HG02571 (cell line): Measurements from ENCODE around the gene TOGARAM2.

Source experiments
- ATAC-seq: cut with Tn5 transposase; IDR thresholded peaks from one replicate; pipeline ENCODE4 v1.9.1; 2021; ENCODE audit warnings: mild to moderate bottlenecking, moderate library complexity; ENCODE audit not compliant: unreplicated experiment

TOGARAM2 gene

GRCh38 chr2:29016504-29016903 lies 35.4 kb downstream of the TOGARAM2 start:
- ATAC-seq = no peak

- ATAC-seq = no peak
These were observed 36.8 kb downstream of the TOGARAM2 start for GRCh38 chr2:29017716-29018435.

- ATAC-seq = no peak
These were observed 40.8 kb downstream of the TOGARAM2 start for GRCh38 chr2:29021886-29022285.

- ATAC-seq = no peak
These were observed 41.6 kb downstream of the TOGARAM2 start for GRCh38 chr2:29022679-29023078.

DNA sequence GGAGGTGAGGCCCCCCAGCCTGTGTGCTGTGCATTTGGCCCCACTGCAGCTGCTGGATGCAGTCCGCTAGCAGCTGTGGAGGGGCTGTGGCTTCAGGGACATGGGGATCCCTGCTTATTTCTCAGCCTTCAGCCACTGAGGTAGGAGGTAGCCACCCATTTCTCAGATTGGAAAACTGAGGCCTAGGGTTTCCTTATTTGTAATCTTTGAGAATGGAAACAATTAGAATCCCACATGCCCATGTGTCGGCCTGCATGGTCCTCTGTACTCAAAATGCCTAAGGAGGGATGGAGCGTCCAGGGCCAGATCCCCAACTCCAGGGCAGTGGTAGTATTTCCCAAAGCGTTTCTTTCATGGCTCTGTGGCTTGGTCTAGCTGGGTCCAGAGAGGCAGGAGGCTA lies 42.1 kb downstream of the TOGARAM2 start:
- ATAC-seq = no peak

DNA sequence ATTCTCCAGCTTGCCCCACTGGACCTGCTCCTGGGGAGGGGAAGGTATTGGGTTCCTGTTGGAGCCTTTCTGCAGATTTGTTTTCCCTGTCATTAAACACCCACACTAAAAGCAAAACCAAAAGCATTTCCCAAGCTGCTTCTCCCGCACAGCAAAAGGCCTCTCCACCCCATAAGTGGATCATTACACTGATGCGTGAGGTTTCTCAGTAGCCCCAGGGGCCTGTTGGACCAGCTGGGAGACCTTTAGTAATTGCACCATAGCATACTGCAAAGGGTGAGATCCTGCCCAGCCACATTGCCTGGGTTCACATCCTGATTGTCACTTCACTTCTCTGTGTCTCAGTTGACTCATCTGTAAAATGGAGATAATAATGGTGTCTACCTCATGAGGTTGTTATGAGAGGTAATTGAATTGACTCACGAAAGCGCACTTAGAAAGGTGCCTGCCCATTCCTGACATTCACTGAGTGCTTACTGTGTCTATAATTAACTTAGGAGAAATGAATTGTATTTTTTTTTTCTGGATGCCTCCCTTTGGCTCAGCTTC lies 43.9 kb downstream of the TOGARAM2 start:
- ATAC-seq = no peak

DNA sequence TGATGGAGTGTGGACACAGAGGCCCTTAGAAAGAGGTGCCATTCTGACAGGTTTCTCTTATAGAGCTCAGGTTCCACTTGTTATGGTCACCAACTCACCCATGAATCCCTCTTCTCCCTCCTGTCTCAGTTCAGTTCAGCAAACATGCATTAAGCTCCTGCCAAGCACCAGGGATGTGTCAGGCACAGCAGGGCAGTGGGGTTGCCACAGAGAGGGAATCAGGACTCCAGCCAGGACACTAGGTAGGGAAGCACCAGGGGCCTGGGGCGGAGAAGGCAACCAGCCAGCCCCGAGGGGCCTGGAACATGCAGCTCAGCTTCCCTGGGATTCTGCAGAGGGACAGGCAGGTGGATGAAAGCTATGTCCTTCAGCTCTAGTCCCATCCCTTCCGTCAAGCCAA lies 44.6 kb downstream of the TOGARAM2 start:
- ATAC-seq = no peak

- no peak for ATAC-seq
These were observed 49.9 kb downstream of the TOGARAM2 start for GRCh38 chr2:29031046-29031445.

- no peak for ATAC-seq
These were observed 51.1 kb downstream of the TOGARAM2 start for GRCh38 chr2:29032189-29032588.

GRCh38 chr2:29033172-29033571 lies 52.1 kb downstream of the TOGARAM2 start:
- ATAC-seq = no peak

DNA sequence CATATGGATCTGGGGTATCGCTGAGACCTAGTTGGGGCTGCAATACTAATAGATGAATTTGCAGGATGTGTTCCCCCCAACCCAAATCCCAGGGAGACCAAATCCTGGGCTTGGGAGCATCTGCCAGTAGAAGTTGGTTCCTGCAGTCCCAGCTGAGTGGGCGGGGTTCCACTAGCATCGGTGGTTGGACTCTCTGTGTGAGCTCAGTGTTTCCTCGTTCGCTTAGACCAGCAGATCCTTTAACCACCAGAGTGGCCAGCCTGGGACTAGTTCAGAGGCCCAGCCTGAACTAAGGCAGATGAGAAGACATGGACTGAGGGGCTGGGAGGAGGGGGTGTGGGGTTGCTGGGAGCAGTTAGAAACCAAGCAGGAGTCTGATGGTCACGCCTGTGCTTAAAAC lies 52.6 kb downstream of the TOGARAM2 start:
- no peak for ATAC-seq

DNA sequence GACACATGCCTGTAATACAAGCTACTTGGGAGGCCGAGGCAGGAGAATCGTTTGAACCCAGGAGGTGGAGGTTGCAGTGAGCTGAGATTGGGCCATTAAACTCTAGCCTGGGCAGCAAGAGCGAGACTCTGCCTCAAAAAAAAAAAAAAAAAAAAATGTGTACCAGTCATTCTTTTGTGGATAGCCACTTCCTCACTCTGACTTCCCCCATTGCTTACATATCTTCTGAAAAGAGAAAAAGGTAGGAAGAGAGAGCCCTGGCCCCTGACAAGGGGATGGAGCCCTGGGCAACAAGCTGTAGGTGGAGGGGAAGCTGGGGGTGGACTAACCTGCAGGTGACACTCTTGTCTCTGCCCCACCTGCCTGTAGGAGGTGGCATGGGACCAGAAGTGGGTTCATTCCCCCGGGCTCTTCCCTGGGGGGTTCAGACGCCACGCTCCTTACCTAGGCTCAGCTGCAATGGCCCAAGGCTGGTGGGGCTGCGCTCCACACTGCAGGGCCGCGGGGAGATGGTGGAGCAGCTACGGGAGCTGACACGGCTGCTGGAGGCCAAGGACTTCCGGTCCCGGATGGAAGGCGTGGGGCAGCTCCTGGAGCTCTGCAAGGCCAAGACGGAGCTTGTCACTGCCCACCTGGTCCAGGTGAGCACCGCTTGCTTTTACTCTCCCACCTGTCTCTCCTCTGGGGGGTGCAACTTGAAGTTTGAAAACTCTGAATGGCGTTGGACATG lies 54.1 kb downstream of the TOGARAM2 start:
- no peak for ATAC-seq

- no peak for ATAC-seq
These were observed 58.8 kb downstream of the TOGARAM2 start for GRCh38 chr2:29039718-29040480.

GRCh38 chr2:29040552-29040951 lies 59.5 kb downstream of the TOGARAM2 start:
- ATAC-seq = no peak

GRCh38 chr2:29041161-29041660 lies 60.1 kb downstream of the TOGARAM2 start:
- no peak for ATAC-seq

DNA sequence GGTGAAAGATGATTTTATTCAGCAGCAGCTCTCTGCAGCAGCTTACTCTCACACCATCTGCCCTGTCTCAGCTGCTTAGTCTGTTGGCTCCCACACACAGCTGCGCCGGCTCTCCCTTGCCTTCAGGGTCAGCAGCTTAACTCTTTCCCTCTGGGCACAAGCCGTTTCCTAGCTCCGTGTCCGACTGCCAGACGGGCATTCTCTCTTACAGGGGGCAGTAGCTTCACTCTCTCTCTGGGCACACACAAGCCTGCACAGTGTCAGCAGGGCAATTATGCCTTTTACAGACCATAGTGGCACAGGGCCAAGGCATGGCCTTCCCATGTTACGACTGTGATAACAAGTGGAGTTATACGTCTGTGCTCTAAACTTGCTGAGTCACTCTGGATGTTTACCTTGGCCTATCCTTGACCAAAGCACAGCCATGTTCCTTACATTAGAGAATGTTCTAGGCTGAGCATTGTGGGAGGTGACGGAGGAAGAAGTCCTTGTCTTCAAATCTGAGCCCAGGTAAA lies 61.5 kb downstream of the TOGARAM2 start:
- no peak for ATAC-seq

DNA sequence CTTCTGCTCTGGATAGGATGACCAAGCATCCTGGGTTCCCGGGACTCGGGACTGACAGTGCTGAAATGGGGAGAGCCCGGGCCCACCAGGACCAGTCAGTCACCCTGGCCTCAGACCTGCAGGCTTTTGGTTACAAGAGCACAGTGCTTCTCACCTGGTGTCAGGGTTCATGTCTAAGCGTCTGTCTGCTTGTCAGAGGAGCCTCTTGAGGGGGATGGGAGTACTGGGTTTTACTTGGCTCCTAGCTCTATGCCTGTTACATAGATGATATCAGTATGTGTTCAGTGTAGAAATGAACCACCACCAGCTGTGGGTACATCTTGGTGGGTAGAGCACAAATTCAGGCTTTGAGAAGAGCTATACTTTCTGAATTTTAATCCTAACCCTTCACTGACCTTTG lies 63.4 kb downstream of the TOGARAM2 start:
- no peak for ATAC-seq

DNA sequence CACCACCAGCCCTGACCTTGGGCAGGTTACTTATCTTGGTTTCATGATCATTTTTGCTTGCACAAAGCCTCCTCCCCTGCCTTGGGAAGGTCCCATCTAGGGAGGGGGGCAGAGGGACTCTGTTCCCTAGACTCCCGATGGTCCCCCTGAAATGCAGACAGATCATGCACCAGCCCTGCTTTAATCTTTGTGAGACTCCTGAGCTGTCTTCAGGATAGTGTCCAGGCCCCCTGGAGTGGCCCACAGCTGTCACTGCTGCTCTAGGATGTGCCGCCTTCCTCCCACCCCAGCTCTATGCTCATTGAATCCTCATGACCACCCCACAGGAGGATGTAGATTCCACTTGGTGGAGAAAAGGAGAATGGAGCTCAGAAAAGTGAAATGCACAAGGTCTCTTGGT lies 65.2 kb downstream of the TOGARAM2 start:
- no peak for ATAC-seq

- ATAC-seq = no peak
These were observed 66.2 kb downstream of the TOGARAM2 start for GRCh38 chr2:29047083-29047845.

DNA sequence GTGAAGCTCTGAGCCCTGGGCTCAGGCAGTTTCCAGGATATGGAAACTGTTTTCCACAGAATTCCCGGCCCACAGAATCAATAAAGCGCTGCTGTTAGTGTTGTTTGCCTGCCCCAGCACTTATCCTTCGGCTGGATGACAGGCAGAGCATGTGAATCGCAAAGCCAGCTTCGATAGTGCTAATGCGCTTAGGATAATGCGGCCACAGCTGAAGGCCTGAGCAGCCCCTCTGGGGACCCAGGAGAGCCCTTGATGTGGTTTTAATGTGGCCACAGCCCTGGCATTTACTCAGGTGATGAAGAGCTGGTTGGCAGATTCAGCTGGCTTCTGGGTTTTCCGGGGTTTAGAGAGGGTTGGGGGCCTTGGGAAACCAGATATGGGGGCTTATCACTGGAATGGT lies 69.5 kb downstream of the TOGARAM2 start:
- ATAC-seq = no peak
